Stomach (tissue), 9 donors: Measurements from ENCODE around the gene ENOX1. TPM values are rescaled to one million over a fixed set of nuclear protein-coding genes. Genes with fewer than 3 reads are reported as not detected.

Experiments
- DNase-seq, 2 donors: peaks; one replicate each; pipeline versions ENCODE4 v3.0.0 to v3.0.0-alpha.2; 2013 to 2019
- H3K27ac ChIP-seq, 5 donors: fragments of 200-600 bp in 4 of 5; sonication (generic) in 4 of 5; one replicate each; pipeline ENCODE4 v1.5.1; 2013 to 2019; ENCODE audit warnings: mild to moderate bottlenecking in 1 of 5, moderate library complexity in 1 of 5
- H3K27me3 ChIP-seq, 3 donors: fragments of 200-600 bp; sonication (generic); one replicate each; pipeline ENCODE4 v1.5.1; 2017 to 2019; ENCODE audit warnings: mixed run types in 1 of 3
- H3K36me3 ChIP-seq, 4 donors: fragments of 200-600 bp; sonication (generic); 1 replicate in 3 of 4; 2 replicates in 1 of 4; pipeline ENCODE4 v1.5.1; 2016 to 2019
- H3K4me1 ChIP-seq, 4 donors: fragments of 200-600 bp; sonication (generic); one replicate each; pipeline ENCODE4 v1.5.1; 2016 to 2019
- H3K4me3 ChIP-seq, 4 donors: fragments of 200-600 bp; sonication (generic) in 3 of 4; one replicate each; pipeline ENCODE4 v1.5.1; 2016 to 2019; ENCODE audit warnings: mild to moderate bottlenecking in 1 of 4
- H3K9me3 ChIP-seq, 4 donors: fragments of 200-600 bp; sonication (generic); one replicate each; pipeline ENCODE4 v1.5.1; 2016 to 2019
- EP300 ChIP-seq: sonication (generic); formaldehyde crosslinking; IDR thresholded peaks from one replicate; pipeline ENCODE4 v1.6.1; 2017; ENCODE audit warnings: antibody characterized with exemption
- POLR2A ChIP-seq, 4 donors: fragments of 450-650 bp; IDR thresholded peaks; one replicate each; pipeline ENCODE4 v1.6.1; 2016; ENCODE audit warnings: antibody characterized with exemption in 4 of 4, control low read depth in 2 of 4, mild to moderate bottlenecking in 1 of 4, moderate library complexity in 1 of 4
- POLR2AphosphoS5 ChIP-seq, 3 donors: sonication (generic); formaldehyde crosslinking; IDR thresholded peaks; one replicate each; pipeline ENCODE4 v1.6.1; 2016; ENCODE audit warnings: antibody characterized with exemption in 3 of 3
- WGBS, 5 donors: extraction: QIAGEN DNeasy Blood & Tissue Kit in 3 of 5; methylation state at CpG; one replicate each; pipeline versions ENCODE4 v1.1.5 to v1.1.7; 2013 to 2018; 5-methylcytosine and 5-hydroxymethylcytosine counted together
- intact Hi-C: fragments of 100-400 bp; cut with DNase I; formaldehyde crosslinking; loops from one replicate; pipeline ENCODE4 v1.15.1; 2023; ENCODE audit warnings: low total_unique reads
- polyA plus RNA-seq, 3 donors: library from polyadenylated mRNA; stranded (reverse); fragments of 200-250 nt; gene quantifications; one replicate each; pipeline ENCODE4 v1.2.3, GENCODE V29; 2013
- total RNA-seq, 5 donors: library from RNA; depleted of rRNA; stranded (reverse); fragments of >200 nt; gene quantifications; one replicate each; pipeline versions ENCODE4 v1.1.0 to v1.2.3, GENCODE V29; 2014 to 2016
- TF ChIP-seq, protein P1 (sequence below), 7 experiments: fragments of 450-650 bp in 4 of 7; fragments of 200-600 bp in 3 of 7; sonication (generic) in 3 of 7; IDR thresholded peaks; one replicate each; pipeline ENCODE4 v1.5.1; 2016 to 2019; ENCODE audit warnings: antibody characterized with exemption in 7 of 7, control low read depth in 2 of 7, mild to moderate bottlenecking in 1 of 7
- donor health status: healthy with polysubstance abuse.
- donor health status: Bipolar disorder and iron deficiency.
- donor health status: healthy.

Gene ENOX1
- total and polyA plus RNA-seq, 8 donors = 0.46 to 6.2 (median 1.4) TPM; not detected in 1

DNA sequence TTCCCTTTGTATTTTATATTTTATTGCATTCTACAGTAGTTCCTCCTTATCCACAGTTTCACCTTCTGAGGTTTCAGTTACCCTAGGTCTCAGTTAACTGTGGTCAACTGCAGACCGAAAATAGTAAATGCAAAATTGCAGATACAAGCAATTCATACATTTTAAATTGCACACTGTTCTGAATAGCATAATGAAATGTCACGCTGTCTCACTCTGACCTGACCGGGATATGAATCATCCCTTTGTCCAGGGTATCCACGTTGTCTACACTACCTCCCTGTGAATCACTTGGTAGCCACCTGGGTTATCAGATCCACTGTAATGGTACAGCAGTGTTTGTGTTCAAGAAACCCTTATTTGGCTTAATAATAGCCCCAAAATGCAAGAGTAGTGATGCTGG is 438.4 kb downstream of the ENOX1 start:
- H3K4me3 ChIP-seq = no peak overlapping the region
- H3K27me3 ChIP-seq = no peaks in the 10 kb centered on the region
- no peaks in the 10 kb centered on the region for H3K36me3 ChIP-seq
- intact Hi-C loops = no loop called here
- no peak for DNase-seq
- TF ChIP-seq EP300 (no peak), POLR2A (IDR thresholded peaks at IDR 0.05) (no peak), POLR2AphosphoS5 (IDR thresholded peaks at IDR 0.05) (no peak)
- TF ChIP-seq, protein P1, sequence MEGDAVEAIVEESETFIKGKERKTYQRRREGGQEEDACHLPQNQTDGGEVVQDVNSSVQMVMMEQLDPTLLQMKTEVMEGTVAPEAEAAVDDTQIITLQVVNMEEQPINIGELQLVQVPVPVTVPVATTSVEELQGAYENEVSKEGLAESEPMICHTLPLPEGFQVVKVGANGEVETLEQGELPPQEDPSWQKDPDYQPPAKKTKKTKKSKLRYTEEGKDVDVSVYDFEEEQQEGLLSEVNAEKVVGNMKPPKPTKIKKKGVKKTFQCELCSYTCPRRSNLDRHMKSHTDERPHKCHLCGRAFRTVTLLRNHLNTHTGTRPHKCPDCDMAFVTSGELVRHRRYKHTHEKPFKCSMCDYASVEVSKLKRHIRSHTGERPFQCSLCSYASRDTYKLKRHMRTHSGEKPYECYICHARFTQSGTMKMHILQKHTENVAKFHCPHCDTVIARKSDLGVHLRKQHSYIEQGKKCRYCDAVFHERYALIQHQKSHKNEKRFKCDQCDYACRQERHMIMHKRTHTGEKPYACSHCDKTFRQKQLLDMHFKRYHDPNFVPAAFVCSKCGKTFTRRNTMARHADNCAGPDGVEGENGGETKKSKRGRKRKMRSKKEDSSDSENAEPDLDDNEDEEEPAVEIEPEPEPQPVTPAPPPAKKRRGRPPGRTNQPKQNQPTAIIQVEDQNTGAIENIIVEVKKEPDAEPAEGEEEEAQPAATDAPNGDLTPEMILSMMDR (IDR thresholded peaks at IDR 0.05) = no peak
- WGBS, 5 donors = 73 to 88% (median 76%) methylated on average over 4 of the region's 4 CpGs
- H3K27ac ChIP-seq = no peak overlapping the region
- H3K4me1 ChIP-seq = no peaks in the 10 kb centered on the region
- no peaks in the 10 kb centered on the region for H3K9me3 ChIP-seq

DNA sequence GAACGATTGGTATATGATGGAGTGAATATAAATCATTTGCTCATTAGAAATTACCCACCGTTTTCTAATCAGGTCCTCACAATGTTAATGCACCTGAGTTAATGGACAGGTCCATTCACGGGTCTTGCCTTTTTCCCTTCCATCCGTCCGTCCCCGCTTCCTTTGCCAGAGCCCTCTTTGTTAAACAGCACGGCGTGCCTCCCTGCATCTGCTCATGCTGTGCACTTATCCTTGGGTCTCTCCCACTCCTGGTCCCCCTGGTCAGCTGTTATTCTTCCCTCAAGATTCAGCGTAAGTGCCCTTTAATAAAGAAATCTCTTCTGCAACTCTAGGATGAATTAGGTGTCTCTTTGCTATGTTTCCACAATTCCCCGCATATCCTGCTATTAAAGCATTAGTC is 438.9 kb downstream of the ENOX1 start:
- H3K27me3 ChIP-seq = no peaks in the 10 kb centered on the region
- no peak for DNase-seq
- H3K9me3 ChIP-seq = no peaks in the 10 kb centered on the region
- no peaks in the 10 kb centered on the region for H3K4me1 ChIP-seq
- no peak overlapping the region for H3K4me3 ChIP-seq
- no peak overlapping the region for H3K27ac ChIP-seq
- intact Hi-C loops = no loop called here
- TF ChIP-seq POLR2A (IDR thresholded peaks at IDR 0.05) (no peak), POLR2AphosphoS5 (IDR thresholded peaks at IDR 0.05) (no peak), EP300 (no peak)
- TF ChIP-seq, protein P1 (IDR thresholded peaks at IDR 0.05) = no peak
- no peaks in the 10 kb centered on the region for H3K36me3 ChIP-seq
- 86 to 89% (median 87%) methylated on average over 10 of the region's 10 CpGs for WGBS, 5 donors

DNA sequence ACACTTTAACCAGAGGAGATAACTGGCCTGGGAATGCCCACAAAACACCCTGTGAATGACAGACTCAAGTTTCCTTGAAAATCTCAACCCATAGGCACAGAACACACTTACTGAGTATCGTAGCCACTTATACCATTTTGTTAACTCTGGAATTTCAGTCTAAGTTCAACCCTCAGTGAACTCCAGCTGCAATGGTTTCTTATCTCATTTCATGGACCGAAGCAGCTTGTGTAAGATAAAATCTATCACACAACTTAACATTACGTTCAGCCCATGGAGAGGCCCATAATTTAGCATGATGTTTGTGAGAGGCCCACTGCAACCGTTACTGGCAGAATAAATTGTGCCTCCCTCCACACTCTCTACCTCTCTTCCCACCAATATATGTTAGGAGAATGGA is 440.3 kb downstream of the ENOX1 start:
- intact Hi-C loops = no loop called here
- H3K27me3 ChIP-seq = no peaks in the 10 kb centered on the region
- H3K36me3 ChIP-seq = no peaks in the 10 kb centered on the region
- WGBS, 5 donors = 35 to 58% (median 47%) methylated on average over 4 of the region's 4 CpGs
- TF ChIP-seq POLR2AphosphoS5 (IDR thresholded peaks at IDR 0.05) (no peak), EP300 (no peak), POLR2A (IDR thresholded peaks at IDR 0.05) (no peak)
- TF ChIP-seq, protein P1 (IDR thresholded peaks at IDR 0.05) = no peak
- no peaks in the 10 kb centered on the region for H3K4me1 ChIP-seq
- no peaks in the 10 kb centered on the region for H3K9me3 ChIP-seq
- H3K27ac ChIP-seq = no peak overlapping the region
- H3K4me3 ChIP-seq = no peak overlapping the region
- no peak for DNase-seq

DNA sequence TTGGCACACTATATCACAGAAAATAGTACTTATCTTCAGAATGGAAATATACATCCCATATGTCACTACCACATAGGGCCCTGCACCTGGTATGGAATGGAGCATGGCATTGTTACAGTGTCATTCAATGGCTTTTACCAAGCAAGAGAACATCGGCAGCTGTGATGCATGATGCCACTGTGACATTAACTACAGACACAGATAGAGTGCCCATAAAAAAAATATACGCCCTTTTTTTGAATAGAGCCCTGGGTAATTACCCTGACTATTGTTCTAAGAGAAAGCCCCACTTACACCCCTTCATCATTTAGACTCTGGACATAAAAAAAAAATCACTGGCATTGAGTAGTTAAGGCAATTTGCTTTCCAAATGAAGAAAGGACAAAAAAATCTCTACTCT is 443.1 kb downstream of the ENOX1 start:
- H3K9me3 ChIP-seq = no peaks in the 10 kb centered on the region
- DNase-seq = no peak
- 92 to 100% (median 94%) methylated on average over 2 of the region's 2 CpGs for WGBS, 5 donors
- H3K27ac ChIP-seq = no peak overlapping the region
- no peaks in the 10 kb centered on the region for H3K36me3 ChIP-seq
- intact Hi-C loops = no loop called here
- H3K4me1 ChIP-seq = no peaks in the 10 kb centered on the region
- H3K4me3 ChIP-seq = no peak overlapping the region
- no peaks in the 10 kb centered on the region for H3K27me3 ChIP-seq
- no peak for TF ChIP-seq POLR2AphosphoS5 (IDR thresholded peaks at IDR 0.05)
- TF ChIP-seq POLR2A (IDR thresholded peaks at IDR 0.05) = no peak
- no peak for TF ChIP-seq EP300
- TF ChIP-seq, protein P1 (IDR thresholded peaks at IDR 0.05) = no peak
